Mesendoderm (in vitro differentiated cells): ENCODE measurements around the gene NTRK2.

Experiments
- DNase-seq: peaks from one replicate; pipeline ENCODE4 v3.0.0; 2013
- H2AK5ac ChIP-seq: 2 replicates; pipeline ENCODE4 v1.6.1; 2013; ENCODE audit warnings: low read length, inconsistent platforms
- H2BK120ac ChIP-seq: 2 replicates; pipeline ENCODE4 v1.6.1; 2013; ENCODE audit warnings: low read depth, mild to moderate bottlenecking, low read length, moderate library complexity, mixed read lengths
- H2BK15ac ChIP-seq: replicated peaks from 2 replicates; pipeline ENCODE4 v1.6.1; 2013; ENCODE audit warnings: low read depth, mild to moderate bottlenecking, moderate library complexity
- H2BK5ac ChIP-seq: 2 replicates; pipeline ENCODE4 v1.6.1; 2013; ENCODE audit warnings: low read length, inconsistent platforms
- H3K18ac ChIP-seq: 2 replicates; pipeline ENCODE4 v1.6.1; 2013; ENCODE audit warnings: mild to moderate bottlenecking, low read length, mixed read lengths
- H3K23ac ChIP-seq: one replicate; pipeline ENCODE4 v1.6.1; 2013; ENCODE audit warnings: low read length
- H3K27ac ChIP-seq: 2 replicates; pipeline ENCODE4 v1.5.1; 2013; ENCODE audit warnings: low read depth, mild to moderate bottlenecking, inconsistent platforms, low read length, moderate library complexity
- H3K27me3 ChIP-seq: 2 replicates; pipeline ENCODE4 v1.6.1; 2013; ENCODE audit warnings: low read length, control low read depth, mild to moderate bottlenecking, inconsistent platforms; ENCODE audit not compliant: insufficient read depth, poor library complexity
- H3K36me3 ChIP-seq: 2 replicates; pipeline ENCODE4 v1.6.1; 2013; ENCODE audit warnings: low read length, inconsistent platforms; ENCODE audit not compliant: control insufficient read depth, insufficient read depth
- H3K4ac ChIP-seq: one replicate; pipeline ENCODE4 v1.6.1; 2013; ENCODE audit warnings: low read depth, mild to moderate bottlenecking, low read length, moderate library complexity
- H3K4me1 ChIP-seq: 2 replicates; pipeline ENCODE4 v1.6.1; 2013; ENCODE audit warnings: low read depth, low read length, inconsistent platforms; ENCODE audit not compliant: control insufficient read depth
- H3K4me2 ChIP-seq: 2 replicates; pipeline ENCODE4 v1.6.1; 2013; ENCODE audit warnings: low read length
- H3K4me3 ChIP-seq: 2 replicates; pipeline ENCODE4 v1.5.1; 2013; ENCODE audit warnings: mild to moderate bottlenecking, low read length
- H3K56ac ChIP-seq: one replicate; pipeline ENCODE4 v1.6.1; 2013; ENCODE audit warnings: low read length
- H3K79me1 ChIP-seq: 2 replicates; pipeline ENCODE4 v1.6.1; 2013; ENCODE audit warnings: low read length, inconsistent platforms
- H3K79me2 ChIP-seq: 2 replicates; pipeline ENCODE4 v1.6.1; 2013; ENCODE audit warnings: mild to moderate bottlenecking, low read length; ENCODE audit not compliant: control insufficient read depth, insufficient read depth
- H3K9ac ChIP-seq: 2 replicates; pipeline ENCODE4 v1.6.1; 2013; ENCODE audit warnings: low read length, inconsistent platforms
- H4K5ac ChIP-seq: one replicate; pipeline ENCODE4 v1.6.1; 2013; ENCODE audit warnings: low read length
- H4K8ac ChIP-seq: one replicate; pipeline ENCODE4 v1.6.1; 2013; ENCODE audit warnings: low read depth, mild to moderate bottlenecking, control low read depth, low read length, moderate library complexity
- WGBS: extraction: QIAGEN DNeasy Blood & Tissue Kit; methylation state at CpG from one replicate; pipeline ENCODE4 v1.1.7; 2013; ENCODE audit warnings: low lambda C conversion rate, missing lambda C conversion rate; ENCODE audit not compliant: insufficient coverage; ENCODE audit errors: extremely low coverage; 5-methylcytosine and 5-hydroxymethylcytosine counted together

NTRK2 gene

GRCh38 chr9:84845956-84846900, 176.7 kb downstream of the NTRK2 start:
- no peak overlapping the region for H2BK15ac ChIP-seq
- H2BK120ac ChIP-seq = no peak overlapping the region
- WGBS = no CpG with 5 or more reads among the region's 7 CpGs
- H3K4ac ChIP-seq = no peak overlapping the region
- no peak overlapping the region for H3K4me3 ChIP-seq
- H3K18ac ChIP-seq = no peak overlapping the region
- no peak overlapping the region for H3K4me2 ChIP-seq
- no peak overlapping the region for H3K27ac ChIP-seq
- DNase-seq = no peak
- H3K27me3 ChIP-seq = no peaks in the 10 kb centered on the region
- H3K36me3 ChIP-seq = no peaks in the 10 kb centered on the region
- H4K5ac ChIP-seq = no peak overlapping the region
- no peak overlapping the region for H3K23ac ChIP-seq
- H4K8ac ChIP-seq = no peak overlapping the region
- no peak overlapping the region for H3K56ac ChIP-seq
- H2BK5ac ChIP-seq = no peak overlapping the region
- H3K79me2 ChIP-seq = no peaks in the 10 kb centered on the region
- H2AK5ac ChIP-seq = no peak overlapping the region
- no peak overlapping the region for H3K9ac ChIP-seq
- H3K79me1 ChIP-seq = no peaks in the 10 kb centered on the region
- no peaks in the 10 kb centered on the region for H3K4me1 ChIP-seq

GRCh38 chr9:84846906-84847305, 177.4 kb downstream of the NTRK2 start:
- no peak overlapping the region for H4K8ac ChIP-seq
- H3K4me1 ChIP-seq = no peaks in the 10 kb centered on the region
- H3K27ac ChIP-seq = no peak overlapping the region
- no peak overlapping the region for H3K4me2 ChIP-seq
- H3K79me2 ChIP-seq = no peaks in the 10 kb centered on the region
- H3K27me3 ChIP-seq = no peaks in the 10 kb centered on the region
- H3K4ac ChIP-seq = no peak overlapping the region
- H2BK120ac ChIP-seq = no peak overlapping the region
- H3K23ac ChIP-seq = no peak overlapping the region
- H3K18ac ChIP-seq = no peak overlapping the region
- H3K79me1 ChIP-seq = no peaks in the 10 kb centered on the region
- no peak overlapping the region for H3K4me3 ChIP-seq
- H2AK5ac ChIP-seq = no peak overlapping the region
- no peak overlapping the region for H3K9ac ChIP-seq
- H3K56ac ChIP-seq = no peak overlapping the region
- no peak overlapping the region for H2BK15ac ChIP-seq
- no peak overlapping the region for H2BK5ac ChIP-seq
- no peak for DNase-seq
- no peaks in the 10 kb centered on the region for H3K36me3 ChIP-seq
- no peak overlapping the region for H4K5ac ChIP-seq

GRCh38 chr9:84849049-84849448, 179.5 kb downstream of the NTRK2 start:
- Histone ChIP-seq H3K4ac (no peak overlapping the region), H3K79me2 (no peaks in the 10 kb centered on the region), H3K79me1 (no peaks in the 10 kb centered on the region), H4K8ac (no peak overlapping the region), H3K36me3 (no peaks in the 10 kb centered on the region), H3K56ac (no peak overlapping the region), H3K4me3 (no peak overlapping the region), H3K27ac (no peak overlapping the region), H3K9ac (no peak overlapping the region), H3K23ac (no peak overlapping the region), H3K4me1 (peaks cover 2% of the 10 kb centered on the region), H3K27me3 (no peaks in the 10 kb centered on the region), H4K5ac (no peak overlapping the region), H2BK15ac (no peak overlapping the region), H3K4me2 (no peak overlapping the region), H3K18ac (no peak overlapping the region), H2BK120ac (no peak overlapping the region), H2BK5ac (no peak overlapping the region), H2AK5ac (no peak overlapping the region)
- no peak for DNase-seq
- WGBS = no CpG with 5 or more reads among the region's 2 CpGs

- no peaks in the 10 kb centered on the region for H3K36me3 ChIP-seq
- no peak overlapping the region for H3K9ac ChIP-seq
- no peak overlapping the region for H2BK15ac ChIP-seq
- no peak overlapping the region for H3K4ac ChIP-seq
- no peak overlapping the region for H2BK120ac ChIP-seq
- H3K79me1 ChIP-seq = no peaks in the 10 kb centered on the region
- no peaks in the 10 kb centered on the region for H3K27me3 ChIP-seq
- H3K27ac ChIP-seq = no peak overlapping the region
- H3K79me2 ChIP-seq = no peaks in the 10 kb centered on the region
- H4K5ac ChIP-seq = no peak overlapping the region
- no peak overlapping the region for H2BK5ac ChIP-seq
- no peak overlapping the region for H2AK5ac ChIP-seq
- H3K56ac ChIP-seq = no peak overlapping the region
- peak; percentile 33 for DNase-seq
- H3K4me2 ChIP-seq = no peak overlapping the region
- peaks cover 2% of the 10 kb centered on the region for H3K4me1 ChIP-seq
- H3K4me3 ChIP-seq = no peak overlapping the region
- no peak overlapping the region for H3K23ac ChIP-seq
- peak overlapping the region; percentile 68 for H3K18ac ChIP-seq
- H4K8ac ChIP-seq = no peak overlapping the region
- no CpG with 5 or more reads among the region's 4 CpGs for WGBS
Observed at GRCh38 chr9:84850830-84851392, 181.4 kb downstream of the NTRK2 start.

- 100% methylated on average over 2 of the region's 10 CpGs for WGBS
- no peak overlapping the region for H2BK5ac ChIP-seq
- H2AK5ac ChIP-seq = no peak overlapping the region
- peaks cover 2% of the 10 kb centered on the region for H3K4me1 ChIP-seq
- H3K4ac ChIP-seq = no peak overlapping the region
- H3K4me3 ChIP-seq = no peak overlapping the region
- peak overlapping the region; percentile 75 for H3K27ac ChIP-seq
- H4K8ac ChIP-seq = no peak overlapping the region
- H3K79me2 ChIP-seq = no peaks in the 10 kb centered on the region
- no peaks in the 10 kb centered on the region for H3K79me1 ChIP-seq
- peak overlapping the region; percentile 95 for H3K18ac ChIP-seq
- no peaks in the 10 kb centered on the region for H3K36me3 ChIP-seq
- H3K56ac ChIP-seq = no peak overlapping the region
- H3K9ac ChIP-seq = no peak overlapping the region
- H2BK120ac ChIP-seq = peak overlapping the region; percentile 61
- H4K5ac ChIP-seq = no peak overlapping the region
- no peaks in the 10 kb centered on the region for H3K27me3 ChIP-seq
- no peak overlapping the region for H2BK15ac ChIP-seq
- H3K23ac ChIP-seq = no peak overlapping the region
- no peak overlapping the region for H3K4me2 ChIP-seq
- peak; percentile 97 for DNase-seq
Observed at GRCh38 chr9:84851935-84852585, 182.5 kb downstream of the NTRK2 start.
